HG02840 (cell line): ENCODE results near the gene AGMAT.
A peak's percentile ranks its signal among the peaks of the same experiment; 100 is the strongest.
"Not testable (repeated sequence)": the region's sequence is repeated elsewhere in the genome, so short reads cannot be mapped to it uniquely, and the experiment has no call there.

Source experiments
- ATAC-seq: cut with Tn5 transposase; IDR thresholded peaks from one replicate; pipeline ENCODE4 v1.9.1; 2021; ENCODE audit warnings: mild to moderate bottlenecking, moderate library complexity, moderate number of reproducible peaks; ENCODE audit not compliant: unreplicated experiment, low FRiP score

AGMAT gene

GRCh38 chr1:15616373-15617172 lies 31.7 kb upstream of the AGMAT start:
- ATAC-seq, result no peak

- no peak for ATAC-seq
Measured at GRCh38 chr1:15610167-15610566, 25.3 kb upstream of the AGMAT start.

GRCh38 chr1:15609631-15610030 lies 24.8 kb upstream of the AGMAT start:
- ATAC-seq, result no peak

DNA sequence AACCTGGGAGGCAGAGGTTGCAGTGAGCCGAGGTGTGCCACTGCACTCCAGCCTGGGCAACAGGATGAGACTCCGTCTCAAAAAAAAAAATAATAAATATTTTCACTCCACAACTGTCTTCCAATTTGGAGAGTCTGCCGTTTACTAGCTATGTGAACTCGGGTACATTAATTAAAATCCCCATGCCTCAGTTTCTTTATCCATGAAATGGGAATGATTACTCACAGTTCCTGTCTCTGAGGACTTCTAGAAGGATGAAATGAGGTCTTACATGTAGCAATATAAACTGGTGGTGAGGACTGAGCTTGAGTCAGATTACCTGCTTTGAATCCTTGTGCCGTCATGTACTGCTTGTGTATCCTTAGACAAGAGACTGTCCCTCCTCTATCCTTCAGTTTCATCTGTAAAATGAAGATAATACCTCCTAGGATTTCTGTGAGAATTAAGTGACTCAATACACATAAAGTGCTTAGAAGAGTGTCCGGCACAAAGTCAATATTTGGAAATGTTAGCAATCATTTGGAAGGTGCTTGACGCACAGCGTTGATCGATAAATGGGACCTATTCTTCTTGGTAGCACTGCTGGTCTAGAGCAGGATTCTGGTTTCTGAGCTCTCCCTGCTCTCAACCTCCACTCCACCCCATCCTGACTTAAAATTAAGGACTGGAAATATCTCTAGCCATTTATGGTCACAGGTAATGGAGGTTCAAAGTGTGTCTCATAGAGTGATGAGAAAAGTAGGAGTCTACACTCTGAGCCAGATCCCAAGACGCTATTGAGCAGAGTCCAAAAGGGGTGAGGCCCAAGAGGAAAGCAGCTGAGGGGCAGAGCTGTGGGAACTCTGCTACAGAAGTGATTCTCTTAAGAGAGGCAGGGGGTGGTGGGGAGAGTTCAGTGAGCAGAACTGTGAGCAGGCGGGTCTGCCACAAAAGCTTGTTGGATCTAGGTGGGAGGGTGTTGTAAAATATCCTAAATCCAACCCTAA lies 20.8 kb upstream of the AGMAT start:
- no peak for ATAC-seq

- ATAC-seq, result not testable (repeated sequence)
Measured at GRCh38 chr1:15604400-15604799, 19.5 kb upstream of the AGMAT start.

- ATAC-seq, result not testable (repeated sequence)
Measured at GRCh38 chr1:15603966-15604282, 19.1 kb upstream of the AGMAT start.

DNA sequence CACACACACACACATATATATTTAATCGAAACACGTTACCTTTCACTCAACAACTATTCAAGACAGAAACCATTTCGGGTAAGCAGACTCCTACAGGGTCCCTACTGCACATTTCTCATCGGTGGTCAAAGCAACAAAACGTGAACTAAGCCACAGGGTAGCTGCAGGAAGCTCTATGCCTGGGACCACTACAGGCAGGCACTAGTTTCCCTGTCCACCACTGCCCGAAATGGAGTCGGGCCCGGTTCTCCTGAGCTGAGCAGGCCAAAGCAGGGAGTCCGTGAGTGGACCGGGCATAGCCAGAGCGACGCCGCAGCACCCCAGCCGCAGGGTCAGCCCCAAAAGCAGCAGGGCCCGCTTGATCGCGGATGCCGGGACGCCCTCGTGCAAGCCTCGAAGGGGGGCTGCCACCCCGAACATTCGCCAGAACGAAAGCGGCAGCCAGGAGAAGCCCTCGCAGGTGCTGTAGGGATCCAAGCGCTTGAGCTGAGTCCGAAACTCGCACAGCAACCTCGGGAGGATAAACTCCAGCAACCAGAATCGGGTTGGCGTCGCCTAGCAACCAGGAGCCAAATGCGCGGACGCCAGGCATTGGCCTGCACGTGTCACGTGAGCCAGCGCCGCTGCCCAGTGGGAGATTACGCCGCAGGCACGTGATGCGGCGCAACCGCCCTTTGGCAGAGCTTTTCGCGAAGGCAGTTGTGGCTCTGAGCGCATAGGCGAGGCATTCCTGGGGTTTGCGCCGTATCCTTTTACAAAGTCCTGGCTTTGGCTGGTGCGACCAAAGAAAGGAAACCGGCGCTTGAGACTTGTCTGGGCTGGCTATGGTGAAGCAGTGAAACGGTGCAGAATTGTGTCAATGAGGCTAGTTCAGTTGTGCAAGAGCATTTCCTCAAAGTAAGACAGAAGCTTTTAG lies 18.5 kb upstream of the AGMAT start:
- ATAC-seq, result peak; percentile 83

DNA sequence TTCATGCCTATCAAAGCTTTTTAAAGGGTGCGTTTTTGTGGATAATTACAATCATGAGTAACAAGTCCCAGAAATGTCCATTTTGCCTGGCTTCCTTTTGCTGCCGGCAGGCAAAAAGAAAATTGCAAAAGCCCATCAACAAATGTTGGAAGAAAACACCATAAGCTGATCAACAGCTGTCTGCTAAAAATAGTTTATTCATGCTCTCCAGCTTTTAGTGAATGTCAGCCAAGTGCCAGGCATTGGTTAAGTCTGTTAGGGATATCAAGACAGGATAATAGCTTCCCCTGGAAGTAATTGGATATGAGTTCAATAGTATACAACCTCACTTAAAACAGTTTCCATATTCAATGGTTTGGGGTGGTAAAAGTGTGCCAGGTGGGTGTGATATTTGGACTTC lies 13.6 kb upstream of the AGMAT start:
- ATAC-seq, result no peak

- no peak for ATAC-seq
Measured at GRCh38 chr1:15595809-15596617, 11.2 kb upstream of the AGMAT start.

DNA sequence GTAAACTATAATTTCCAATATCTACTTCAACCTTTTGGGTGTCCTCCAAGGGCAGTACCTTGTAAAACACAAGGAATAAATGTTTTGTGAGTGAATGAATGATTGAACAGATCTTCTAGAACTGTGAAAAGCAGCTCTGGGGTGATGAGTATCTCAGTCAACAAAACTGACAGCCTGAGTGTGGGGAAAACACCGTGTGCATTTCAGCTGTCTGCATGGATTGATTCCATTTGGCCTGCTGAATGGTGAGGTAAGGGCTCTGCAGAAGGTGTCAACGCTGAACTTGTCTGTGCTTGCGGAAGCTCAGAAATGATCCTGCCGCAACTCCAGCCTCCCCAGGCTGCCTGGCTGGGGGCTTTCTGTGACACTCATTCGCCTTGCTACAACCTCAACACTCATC lies 7.4 kb upstream of the AGMAT start:
- ATAC-seq, result no peak

- ATAC-seq, result no peak
Measured at GRCh38 chr1:15583016-15583706, 1.7 kb downstream of the AGMAT start.

DNA sequence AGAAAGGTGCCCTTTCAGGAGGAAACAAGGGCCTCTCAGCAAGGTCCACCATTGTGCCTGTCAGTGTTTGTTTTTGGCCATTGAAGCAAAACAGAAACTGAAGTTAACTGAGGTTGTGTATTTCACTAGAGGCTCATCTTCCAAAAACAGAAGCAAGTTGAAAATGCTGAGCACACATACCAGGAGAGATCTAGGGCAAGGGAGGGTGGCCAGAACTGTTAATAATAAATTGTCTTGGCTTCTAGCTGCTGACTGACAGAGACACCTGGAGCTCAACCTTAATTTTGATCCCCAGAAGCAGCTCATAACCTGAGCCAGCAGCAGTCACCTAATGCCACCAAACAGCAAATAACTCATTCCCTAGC lies 5.2 kb downstream of the AGMAT start:
- no peak for ATAC-seq

DNA sequence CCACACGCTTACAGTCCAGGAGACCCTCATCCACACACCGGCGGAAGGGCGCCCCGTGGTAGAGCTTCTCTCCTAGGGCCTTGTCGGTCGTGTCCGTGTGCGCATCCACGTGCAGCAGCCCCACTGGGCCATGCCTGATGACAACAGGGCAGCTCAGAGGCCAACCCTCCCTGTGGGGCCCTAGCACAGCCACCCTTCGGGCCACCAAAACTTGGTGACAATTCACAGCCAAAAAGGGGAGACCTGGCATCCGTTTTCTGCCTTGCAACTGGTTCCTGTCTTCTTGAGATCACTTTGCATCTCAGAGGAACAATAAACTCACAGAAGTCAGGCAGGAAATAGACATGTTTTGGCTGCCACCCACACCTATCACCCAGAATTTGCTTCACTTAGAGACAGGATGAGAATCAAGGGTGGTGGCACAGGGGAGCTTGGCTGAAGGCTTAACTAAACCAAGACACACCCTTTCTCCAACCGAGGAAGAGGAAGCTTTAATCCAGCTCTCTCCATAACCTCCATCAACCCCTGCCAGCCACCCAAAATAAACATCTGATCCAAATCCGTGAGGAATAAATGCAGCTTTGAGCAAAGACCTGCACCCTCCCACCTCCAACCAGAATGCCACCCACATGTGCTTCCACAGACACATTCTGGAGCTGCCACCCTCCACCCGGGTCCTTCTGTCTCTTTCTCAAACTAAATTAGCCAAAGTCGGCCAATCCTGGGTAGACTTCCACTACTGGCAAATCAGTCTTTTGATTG lies 5.7 kb downstream of the AGMAT start:
- ATAC-seq, result no peak

- no peak for ATAC-seq
Measured at GRCh38 chr1:15577691-15578090, 7.2 kb downstream of the AGMAT start.

- no peak for ATAC-seq
Measured at GRCh38 chr1:15575549-15576150, 9.2 kb downstream of the AGMAT start.

DNA sequence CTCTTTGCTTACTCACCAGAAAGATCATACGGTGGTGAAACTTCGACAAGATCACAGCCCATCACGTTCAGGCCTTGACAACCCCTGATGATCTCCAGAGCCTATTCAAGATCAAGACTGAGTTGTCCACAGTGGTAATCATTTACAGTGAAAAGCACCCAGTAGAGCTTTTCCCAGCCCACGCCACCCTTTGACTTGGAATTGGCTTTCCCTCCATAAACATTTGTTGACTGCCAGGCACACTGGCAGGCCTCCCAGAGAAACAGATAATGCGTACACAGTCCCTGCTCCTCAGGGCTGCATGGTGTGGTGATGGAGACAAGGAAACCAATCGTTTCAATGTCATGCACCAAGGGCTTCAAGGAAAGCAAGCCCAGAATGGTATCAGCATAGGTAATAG lies 10.1 kb downstream of the AGMAT start:
- no peak for ATAC-seq

DNA sequence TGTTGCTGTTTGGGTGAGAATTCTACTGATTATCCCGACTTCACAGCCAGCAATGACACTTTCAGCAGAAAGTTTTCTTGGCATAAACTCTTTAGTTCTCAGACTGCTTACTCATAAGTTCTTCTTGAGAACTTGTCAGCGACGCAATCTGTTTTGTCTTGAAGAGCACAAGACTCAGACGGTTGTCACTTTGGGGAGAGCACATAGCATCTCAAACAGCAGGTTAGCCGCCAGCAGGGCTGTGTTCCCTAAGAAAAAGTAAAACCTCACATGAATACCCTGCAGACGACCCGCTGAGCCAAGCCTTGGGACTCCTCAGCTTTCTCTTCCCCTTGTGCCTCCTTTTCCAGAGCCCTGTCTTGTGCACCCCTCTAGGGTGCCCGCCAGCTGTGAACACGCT lies 11.4 kb downstream of the AGMAT start:
- no peak for ATAC-seq

- no peak for ATAC-seq
Measured at GRCh38 chr1:15571266-15571665, 13.6 kb downstream of the AGMAT start.
